Progenitor cell of endocrine pancreas (in vitro differentiated cells): Measurements from ENCODE around the gene ZBTB8A. TPM values are rescaled to one million over a fixed set of nuclear protein-coding genes. Genes with fewer than 3 reads are reported as not detected.
"Not testable (repeated sequence)": the region's sequence is repeated elsewhere in the genome, so short reads cannot be mapped to it uniquely, and the experiment has no call there.

Experiments
- DNase-seq: peaks from one replicate; pipeline ENCODE4 v3.0.0; 2021; ENCODE audit warnings: low spot score; ENCODE audit not compliant: unreplicated experiment
- H3K27ac Mint-ChIP-seq: 2 replicates; pipeline ENCODE4 v1.8.0; 2021; ENCODE audit warnings: mild to moderate bottlenecking, moderate library complexity, mixed read lengths
- H3K27me3 Mint-ChIP-seq: 2 replicates; pipeline ENCODE4 v1.8.0; 2021; ENCODE audit warnings: mixed read lengths
- H3K36me3 Mint-ChIP-seq: 2 replicates; pipeline ENCODE4 v1.8.0; 2022; ENCODE audit warnings: mixed read lengths; ENCODE audit not compliant: insufficient read depth
- H3K4me1 Mint-ChIP-seq: 2 replicates; pipeline ENCODE4 v1.8.0; 2021; ENCODE audit warnings: low read depth, mixed read lengths
- H3K4me3 Mint-ChIP-seq: 2 replicates; pipeline ENCODE4 v1.8.0; 2021; ENCODE audit warnings: low read depth, mild to moderate bottlenecking, moderate library complexity, mixed read lengths
- H3K9me3 Mint-ChIP-seq: 2 replicates; pipeline ENCODE4 v1.8.0; 2021; ENCODE audit warnings: low read depth, mixed read lengths
- total RNA-seq: library from RNA; stranded (reverse); gene quantifications from 2 replicates; pipeline ENCODE4 v1.2.1, GENCODE V29; 2021
- TF ChIP-seq, protein P1 (sequence below): fragments of 200-600 bp; sonication (generic); IDR thresholded peaks from one replicate; pipeline ENCODE4 v1.5.0; 2021; ENCODE audit warnings: antibody characterized with exemption, mild to moderate bottlenecking; ENCODE audit not compliant: unreplicated experiment

The ZBTB8A gene
- total RNA-seq, 1 donor from 2014 or later: 10.8 TPM

DNA sequence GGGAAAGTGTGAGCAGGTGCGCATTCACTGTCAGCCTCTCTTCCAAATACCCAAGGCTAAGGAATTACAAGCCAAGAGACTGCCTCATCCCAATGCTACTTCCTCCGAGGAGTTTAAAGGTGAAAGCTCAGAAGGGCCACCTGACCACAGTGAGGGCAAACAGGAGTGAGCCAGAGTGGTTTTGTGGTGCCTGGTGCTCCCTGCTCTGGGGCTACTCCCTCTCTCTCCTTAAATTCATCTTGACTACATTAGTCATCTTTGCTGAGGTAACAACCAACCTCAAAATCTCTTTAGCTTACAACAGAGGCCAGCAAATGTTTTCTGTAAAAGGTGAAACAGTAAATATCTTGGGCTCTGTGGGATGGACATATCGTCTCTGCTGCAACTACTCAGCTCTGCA lies 14.2 kb upstream of the ZBTB8A start:
- no peaks in the 10 kb centered on the region for H3K9me3 Mint-ChIP-seq
- TF ChIP-seq, protein P1, sequence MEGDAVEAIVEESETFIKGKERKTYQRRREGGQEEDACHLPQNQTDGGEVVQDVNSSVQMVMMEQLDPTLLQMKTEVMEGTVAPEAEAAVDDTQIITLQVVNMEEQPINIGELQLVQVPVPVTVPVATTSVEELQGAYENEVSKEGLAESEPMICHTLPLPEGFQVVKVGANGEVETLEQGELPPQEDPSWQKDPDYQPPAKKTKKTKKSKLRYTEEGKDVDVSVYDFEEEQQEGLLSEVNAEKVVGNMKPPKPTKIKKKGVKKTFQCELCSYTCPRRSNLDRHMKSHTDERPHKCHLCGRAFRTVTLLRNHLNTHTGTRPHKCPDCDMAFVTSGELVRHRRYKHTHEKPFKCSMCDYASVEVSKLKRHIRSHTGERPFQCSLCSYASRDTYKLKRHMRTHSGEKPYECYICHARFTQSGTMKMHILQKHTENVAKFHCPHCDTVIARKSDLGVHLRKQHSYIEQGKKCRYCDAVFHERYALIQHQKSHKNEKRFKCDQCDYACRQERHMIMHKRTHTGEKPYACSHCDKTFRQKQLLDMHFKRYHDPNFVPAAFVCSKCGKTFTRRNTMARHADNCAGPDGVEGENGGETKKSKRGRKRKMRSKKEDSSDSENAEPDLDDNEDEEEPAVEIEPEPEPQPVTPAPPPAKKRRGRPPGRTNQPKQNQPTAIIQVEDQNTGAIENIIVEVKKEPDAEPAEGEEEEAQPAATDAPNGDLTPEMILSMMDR: no peak
- H3K36me3 Mint-ChIP-seq: no peaks in the 10 kb centered on the region
- no peaks in the 10 kb centered on the region for H3K4me1 Mint-ChIP-seq
- H3K27ac Mint-ChIP-seq: no peak overlapping the region
- no peak overlapping the region for H3K4me3 Mint-ChIP-seq
- no peaks in the 10 kb centered on the region for H3K27me3 Mint-ChIP-seq
- DNase-seq: no peak

DNA sequence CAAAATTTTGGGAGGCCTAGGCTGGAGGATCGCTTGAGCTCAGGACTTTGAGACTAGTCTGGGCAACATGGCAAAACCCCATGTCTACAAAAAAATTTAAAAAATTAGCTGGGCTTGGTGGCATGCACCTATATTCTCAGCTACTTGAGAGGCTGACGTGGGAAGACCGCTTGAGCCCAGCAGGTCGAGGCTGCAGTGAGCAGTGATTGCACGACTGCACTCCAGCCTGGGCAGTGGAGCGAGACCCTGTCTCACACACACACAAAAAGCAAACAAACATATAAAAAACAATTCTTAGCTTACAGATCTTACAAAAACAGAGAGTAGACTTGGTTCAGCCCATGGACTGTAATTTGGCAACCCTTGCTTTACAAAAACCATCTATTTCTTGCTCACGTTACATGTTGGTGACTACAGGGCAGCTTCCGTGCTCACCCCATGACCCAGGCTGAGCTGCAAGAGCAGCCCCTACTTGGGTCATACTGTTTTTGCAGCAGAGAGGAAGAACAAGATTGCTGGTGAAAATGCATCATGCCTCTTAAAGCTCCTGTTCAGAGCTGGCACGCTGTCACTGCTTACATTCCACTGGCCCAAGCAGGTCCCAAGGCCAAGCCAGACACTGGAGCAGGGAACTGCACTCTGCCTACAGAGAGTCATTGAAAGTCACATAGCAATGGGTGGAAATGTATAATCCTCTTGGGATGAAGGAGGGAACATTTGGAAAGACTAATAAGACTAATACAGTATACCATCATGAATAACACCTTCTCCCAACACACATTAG lies 13.4 kb upstream of the ZBTB8A start:
- H3K4me3 Mint-ChIP-seq: no peak overlapping the region
- H3K27ac Mint-ChIP-seq: no peak overlapping the region
- H3K4me1 Mint-ChIP-seq: no peaks in the 10 kb centered on the region
- no peaks in the 10 kb centered on the region for H3K36me3 Mint-ChIP-seq
- DNase-seq: no peak
- H3K27me3 Mint-ChIP-seq: no peaks in the 10 kb centered on the region
- TF ChIP-seq, protein P1: no peak
- no peaks in the 10 kb centered on the region for H3K9me3 Mint-ChIP-seq

DNA sequence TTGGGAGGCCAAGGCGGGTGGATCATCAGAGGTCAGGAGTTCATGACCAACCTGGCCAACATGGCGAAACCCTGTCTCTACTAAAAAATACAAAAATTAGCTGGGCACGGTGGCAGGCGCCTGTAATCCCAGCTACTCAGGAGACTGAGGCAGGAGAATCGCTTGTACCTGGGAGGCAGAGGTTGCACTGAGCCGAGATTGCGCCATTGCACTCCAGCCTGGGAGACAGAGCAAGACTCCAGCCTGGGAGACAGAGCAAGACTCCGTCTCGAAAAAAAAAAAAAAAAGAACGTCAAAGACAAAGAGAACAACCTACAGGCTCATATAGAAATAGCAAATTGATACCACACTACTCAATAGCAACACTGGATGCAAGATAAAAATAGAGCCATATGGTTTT lies 10.7 kb upstream of the ZBTB8A start:
- H3K27ac Mint-ChIP-seq, H3K4me3 Mint-ChIP-seq, H3K4me1 Mint-ChIP-seq: not testable (repeated sequence)

DNA sequence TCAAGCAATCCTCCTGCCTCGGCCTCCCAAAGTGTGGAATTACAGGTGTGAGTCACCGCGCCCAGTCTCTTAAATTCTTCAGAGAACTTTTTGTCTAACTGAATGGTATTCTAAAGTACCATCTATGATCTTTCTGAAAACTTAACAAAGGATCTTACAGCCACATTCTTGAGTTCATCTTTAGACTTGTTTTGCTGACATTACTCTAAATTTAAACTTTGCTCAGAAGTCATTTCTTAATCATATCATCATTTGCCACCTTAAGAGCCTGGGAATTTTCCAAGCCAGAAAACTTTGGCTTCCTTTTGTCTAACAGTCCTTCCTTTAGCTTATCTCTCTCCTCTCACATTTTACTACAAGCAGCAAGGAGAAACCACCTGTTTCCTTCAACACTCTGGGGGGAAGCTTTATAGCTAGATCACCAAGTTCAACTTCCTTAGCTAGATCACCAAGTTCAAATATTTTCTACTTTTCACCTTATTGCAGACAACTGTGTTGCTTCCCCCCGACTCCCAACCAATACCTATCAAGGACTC lies 5.4 kb upstream of the ZBTB8A start:
- no peak overlapping the region for H3K27ac Mint-ChIP-seq
- H3K9me3 Mint-ChIP-seq: no peaks in the 10 kb centered on the region
- no peak for DNase-seq
- TF ChIP-seq, protein P1: no peak
- no peak overlapping the region for H3K4me3 Mint-ChIP-seq
- H3K36me3 Mint-ChIP-seq: no peaks in the 10 kb centered on the region
- H3K4me1 Mint-ChIP-seq: no peaks in the 10 kb centered on the region
- peaks cover 7% of the 10 kb centered on the region for H3K27me3 Mint-ChIP-seq

More for the DNA sequence above, 10.7 kb upstream of the ZBTB8A start:
- H3K27me3 Mint-ChIP-seq, H3K9me3 Mint-ChIP-seq, DNase-seq, H3K36me3 Mint-ChIP-seq: not testable (repeated sequence)

DNA sequence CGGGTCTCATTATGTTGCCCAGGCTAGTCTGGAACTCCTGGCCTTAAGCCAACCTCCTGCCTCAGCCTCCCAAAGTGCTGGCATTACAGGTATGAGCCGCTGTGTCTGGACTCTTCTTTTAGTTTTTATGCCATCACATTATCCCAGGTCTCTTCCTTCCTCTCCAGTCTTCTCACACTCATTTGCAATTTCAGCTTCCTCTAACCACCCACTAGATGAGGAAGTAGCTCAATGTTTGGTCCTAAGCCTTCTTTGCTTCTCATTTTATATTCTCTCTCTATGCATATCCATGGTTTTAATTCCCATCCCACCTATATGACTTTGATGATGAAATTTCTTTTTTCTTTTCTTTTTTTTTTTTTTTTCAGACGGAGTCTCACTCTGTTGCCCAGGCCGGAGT lies 3.1 kb upstream of the ZBTB8A start:
- Mint-ChIP-seq H3K4me1 (peaks cover 8% of the 10 kb centered on the region), H3K27me3 (peaks cover 7% of the 10 kb centered on the region), H3K36me3 (no peaks in the 10 kb centered on the region), H3K9me3 (no peaks in the 10 kb centered on the region), H3K27ac (no peak overlapping the region), H3K4me3 (no peak overlapping the region)
- no peak for DNase-seq
- TF ChIP-seq, protein P1: no peak

DNA sequence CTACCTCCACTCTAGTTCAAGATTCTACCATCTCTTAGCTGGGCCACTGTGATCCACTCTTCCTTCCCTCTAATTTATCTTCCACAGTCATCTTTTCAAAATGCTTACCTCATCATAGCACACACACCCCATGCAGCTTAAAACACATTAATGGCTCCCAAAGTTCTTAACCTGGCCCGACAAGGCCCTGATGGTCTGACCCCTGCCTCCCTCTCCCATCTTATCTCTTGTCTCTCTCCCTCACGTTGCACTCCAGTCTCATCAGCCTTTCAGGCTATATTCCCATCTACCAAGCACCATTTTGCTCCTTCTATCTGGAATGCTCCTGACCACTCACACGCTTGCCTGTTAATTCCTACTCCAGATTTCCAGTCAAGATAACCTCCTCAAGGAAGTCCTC lies 2.5 kb upstream of the ZBTB8A start:
- Mint-ChIP-seq H3K27me3 (peaks cover 7% of the 10 kb centered on the region), H3K9me3 (no peaks in the 10 kb centered on the region), H3K4me1 (peaks cover 9% of the 10 kb centered on the region), H3K36me3 (peaks cover 2% of the 10 kb centered on the region), H3K4me3 (no peak overlapping the region), H3K27ac (no peak overlapping the region)
- no peak for DNase-seq
- TF ChIP-seq, protein P1: no peak
